LNCAP (cell line): ENCODE results near the gene ANO6.

Experiments
- CTCF ChIP-seq: fragments of 450-650 bp; IDR thresholded peaks from 2 replicates; pipeline ENCODE4 v1.5.1; 2017; ENCODE audit warnings: mild to moderate bottlenecking

The ANO6 gene

GRCh38 chr12:45289245-45290215 is 73.6 kb downstream of the ANO6 start:
- TF ChIP-seq CTCF, result no peak

- TF ChIP-seq CTCF, result no peak
These were observed 74.3 kb downstream of the ANO6 start for GRCh38 chr12:45290216-45290605.

GRCh38 chr12:45291518-45291917 is 75.6 kb downstream of the ANO6 start:
- no peak for TF ChIP-seq CTCF

GRCh38 chr12:45292486-45293195 is 76.7 kb downstream of the ANO6 start:
- TF ChIP-seq CTCF, result no peak

- TF ChIP-seq CTCF, result no peak
These were observed 79.0 kb downstream of the ANO6 start for GRCh38 chr12:45294906-45295305.

GRCh38 chr12:45296046-45296586 is 80.2 kb downstream of the ANO6 start:
- TF ChIP-seq CTCF, result no peak

- TF ChIP-seq CTCF, result no peak
These were observed 82.2 kb downstream of the ANO6 start for GRCh38 chr12:45298047-45298446.
